SK-N-SH (cell line): ENCODE data around the gene CD46.

ENCODE experiments used
- CTCF ChIP-seq: fragments of 200-600 bp; sonication (generic); IDR thresholded peaks from 2 replicates; pipeline ENCODE4 v1.6.1; 2017; ENCODE audit warnings: antibody characterized with exemption, mild to moderate bottlenecking, moderate library complexity
- EP300 ChIP-seq, 2 experiments: IDR thresholded peaks; 2 replicates each; pipeline versions ENCODE4 v1.4.0 to v1.6.1; 2012; ENCODE audit warnings: borderline replicate concordance in 1 of 2, low read depth in 1 of 2, low read length in 1 of 2
- MAX ChIP-seq: IDR thresholded peaks from 2 replicates; pipeline ENCODE4 v1.4.0; 2012; ENCODE audit warnings: low read depth
- MXI1 ChIP-seq: IDR thresholded peaks from 2 replicates; pipeline ENCODE4 v1.6.1; 2012; ENCODE audit warnings: mild to moderate bottlenecking, low read depth, low read length, improper control_type of control experiment
- POLR2AphosphoS5 ChIP-seq: IDR thresholded peaks from 2 replicates; pipeline ENCODE4 v1.6.1; 2012; ENCODE audit warnings: low read depth, low read length
- RXRA ChIP-seq: IDR thresholded peaks from 2 replicates; pipeline ENCODE4 v1.4.0; 2012; ENCODE audit warnings: low read depth, mild to moderate bottlenecking, borderline replicate concordance

DNA sequence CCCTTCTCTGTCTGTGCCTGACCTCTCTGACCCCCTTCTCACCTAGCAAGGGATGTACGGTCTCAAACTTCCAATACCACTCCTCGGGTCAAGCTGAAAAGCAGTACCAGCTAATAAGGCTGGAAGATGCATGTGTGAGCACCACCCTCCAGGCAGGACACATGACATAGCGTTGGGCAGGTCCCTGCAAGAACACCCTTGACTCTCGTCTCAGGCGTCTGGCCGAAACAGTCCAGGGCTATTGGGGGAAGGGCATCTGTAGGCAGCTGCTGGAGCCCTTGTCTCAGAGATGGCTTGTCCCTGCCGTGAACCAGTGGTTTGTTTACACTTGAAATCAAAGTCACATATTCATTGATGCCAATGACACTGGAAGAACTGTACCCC is 56.5 kb downstream of the CD46 start:
- no peak for TF ChIP-seq RXRA
- TF ChIP-seq MXI1: no peak
- no peak for TF ChIP-seq EP300 (IDR thresholded peaks at IDR 0.05; ENCODE audit: borderline replicate concordance in 1 of 2, low read depth in 1 of 2, low read length in 1 of 2)
- no peak for TF ChIP-seq CTCF
- TF ChIP-seq MAX: no peak
- no peak for TF ChIP-seq POLR2AphosphoS5
